HG03378 (cell line): ENCODE measurements around the gene EIF1AX.

Experiments
- ATAC-seq: cut with Tn5 transposase; IDR thresholded peaks from one replicate; pipeline ENCODE4 v1.9.1; 2021; ENCODE audit warnings: mild to moderate bottlenecking, moderate library complexity; ENCODE audit not compliant: unreplicated experiment

Gene EIF1AX

DNA sequence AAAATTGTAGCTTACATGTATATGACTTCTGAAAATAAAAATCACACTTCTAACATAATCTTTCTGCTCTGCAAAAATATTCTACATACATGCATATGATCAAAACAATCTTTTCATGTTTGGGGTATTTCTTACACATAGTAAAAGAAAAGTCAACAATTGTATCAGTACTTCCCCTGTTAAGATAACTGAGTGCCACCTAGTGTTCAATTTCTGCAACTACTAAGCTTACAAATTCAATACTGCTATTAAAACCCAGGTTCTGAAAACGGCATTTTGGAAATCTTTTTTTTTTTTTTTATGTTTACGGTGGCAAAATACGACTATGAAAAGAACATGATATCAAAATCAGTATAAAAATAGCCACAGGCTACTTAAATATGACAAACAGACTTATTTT is 14.2 kb downstream of the EIF1AX start:
- peak; percentile 46 for ATAC-seq

DNA sequence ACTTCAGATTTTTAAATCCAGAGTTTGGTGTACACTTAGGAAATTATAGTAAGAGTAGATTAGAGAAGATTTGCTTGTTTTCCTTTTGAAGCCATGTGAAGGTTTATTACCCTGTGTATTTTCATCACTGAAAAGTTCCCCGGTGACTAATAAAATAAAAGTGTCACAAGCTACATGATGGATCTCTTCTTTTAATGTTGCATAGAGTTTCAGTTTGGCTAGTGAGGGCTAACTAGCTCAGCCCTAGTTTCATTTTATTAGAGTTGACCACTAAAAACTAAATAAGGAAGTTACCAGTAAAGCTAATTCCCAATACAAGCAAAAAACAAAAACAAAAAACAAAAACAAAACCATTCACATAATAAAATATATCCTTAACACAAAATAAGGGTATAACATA is 14.8 kb downstream of the EIF1AX start:
- peak; percentile 63 for ATAC-seq

DNA sequence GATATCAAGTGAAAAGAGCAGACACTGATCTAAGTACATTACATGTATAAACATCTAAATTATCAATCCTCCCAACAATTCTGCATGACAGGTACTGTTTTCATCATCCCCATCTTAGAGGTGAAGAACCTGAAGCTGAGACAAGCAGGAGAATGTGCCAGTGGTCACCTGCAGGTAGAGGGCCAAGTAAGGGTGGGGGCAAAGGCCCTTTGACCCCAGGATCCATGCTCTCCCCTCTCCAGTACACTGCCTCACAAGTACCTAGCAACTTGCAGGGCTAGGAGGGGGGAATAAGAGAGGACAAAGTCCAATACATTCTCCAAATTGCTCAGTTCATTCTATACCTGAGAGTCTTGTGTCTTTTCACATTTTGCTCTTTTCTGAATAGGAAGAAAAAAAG is 16.7 kb downstream of the EIF1AX start:
- no peak for ATAC-seq

DNA sequence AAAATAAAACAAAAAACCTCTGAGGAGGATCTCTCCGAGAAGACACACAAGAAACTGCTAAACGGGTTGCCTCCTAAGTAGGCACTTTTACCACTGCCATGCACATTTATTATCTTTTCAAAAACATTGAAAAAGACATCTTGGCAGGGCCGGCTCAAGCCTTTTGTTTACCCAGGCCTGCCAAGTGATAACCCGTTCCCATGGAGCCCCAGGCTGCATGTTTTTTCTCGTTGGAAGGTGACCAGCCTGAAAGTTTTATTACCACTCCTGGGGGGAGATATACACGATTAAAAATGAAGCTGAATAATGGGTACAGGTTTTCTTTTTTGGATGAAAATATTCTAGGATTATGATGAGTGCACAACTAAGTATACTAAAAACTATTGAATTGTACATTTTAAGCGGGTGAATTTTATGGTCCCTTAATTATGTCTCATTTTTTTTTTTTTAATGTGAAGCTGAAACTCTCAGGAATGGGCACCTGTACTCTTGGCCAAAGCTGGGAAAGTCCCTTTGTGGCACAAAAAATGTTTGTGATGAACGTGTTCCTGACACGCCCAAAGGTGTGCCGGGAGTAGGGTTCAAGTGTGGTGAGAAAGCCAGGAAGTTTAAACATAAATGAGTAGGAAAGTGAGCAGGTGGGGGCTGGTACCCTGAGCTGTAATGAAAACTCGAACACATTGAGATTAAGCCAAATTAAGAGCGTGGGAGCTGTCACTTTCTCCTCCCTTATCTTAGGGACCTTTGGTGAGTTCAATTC is 23.4 kb downstream of the EIF1AX start:
- ATAC-seq = no peak

DNA sequence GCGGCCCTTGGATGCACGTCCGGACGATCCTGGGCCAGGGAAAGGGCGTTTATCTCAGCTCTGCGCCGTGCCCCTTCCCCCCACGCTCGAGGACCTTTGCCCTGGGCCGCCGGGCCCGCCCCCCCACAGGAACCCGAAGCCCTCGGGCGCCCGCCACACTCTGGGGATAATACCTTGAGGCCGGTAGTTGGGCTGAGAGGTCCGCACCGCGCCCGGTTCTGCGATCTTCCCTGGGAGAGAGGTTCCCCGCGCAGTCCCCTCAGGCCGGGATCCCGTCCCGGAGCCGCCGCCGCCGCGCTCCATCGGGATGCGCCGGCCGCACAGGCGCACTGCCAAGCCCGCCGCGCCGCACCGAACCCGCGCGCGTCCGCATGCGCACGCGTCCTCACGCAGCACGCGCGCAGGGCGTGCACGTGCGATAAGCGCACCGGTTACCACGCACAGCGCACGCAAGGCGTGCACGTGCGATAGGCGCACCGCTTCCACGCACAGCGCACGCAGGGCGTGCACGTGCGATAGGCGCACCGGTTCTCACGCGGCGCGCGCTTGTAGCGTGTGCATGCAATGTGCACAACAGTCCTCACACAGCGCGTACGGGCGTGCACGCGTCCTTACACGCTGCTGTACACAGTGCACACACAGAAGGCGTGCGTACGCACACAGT is 24.9 kb downstream of the EIF1AX start, which contains the start of gene MAP7D2:
MAP7D2 (minus strand) TSS at position 331 of the 664 bp plus-strand sequence; CDS start at position 303, 28 bp downstream.
- ATAC-seq = no peak

DNA sequence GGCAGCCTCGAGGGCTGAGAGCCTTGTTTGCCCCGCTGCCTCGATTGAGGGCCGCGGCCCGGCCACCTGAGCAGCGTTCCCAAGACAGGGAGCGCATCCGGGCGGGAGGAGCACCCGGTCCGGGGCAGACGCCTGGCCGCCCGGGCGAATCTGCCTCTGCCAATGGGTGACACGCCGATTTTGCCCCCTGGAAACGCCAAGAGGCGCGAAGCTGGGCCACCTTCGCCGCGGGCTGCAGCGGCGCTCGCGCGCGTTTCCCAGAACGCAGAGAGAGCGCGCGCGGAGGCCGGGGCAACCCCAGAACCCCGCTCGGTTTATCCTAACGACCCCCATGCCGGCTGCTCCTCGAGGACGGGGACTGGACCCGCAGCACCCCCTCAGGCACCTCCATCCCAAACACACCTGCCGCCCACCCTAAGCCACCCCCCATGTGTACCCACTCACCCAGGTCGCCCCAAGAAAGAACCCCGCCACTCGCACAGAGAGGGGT is 25.5 kb downstream of the EIF1AX start:
- ATAC-seq = no peak

DNA sequence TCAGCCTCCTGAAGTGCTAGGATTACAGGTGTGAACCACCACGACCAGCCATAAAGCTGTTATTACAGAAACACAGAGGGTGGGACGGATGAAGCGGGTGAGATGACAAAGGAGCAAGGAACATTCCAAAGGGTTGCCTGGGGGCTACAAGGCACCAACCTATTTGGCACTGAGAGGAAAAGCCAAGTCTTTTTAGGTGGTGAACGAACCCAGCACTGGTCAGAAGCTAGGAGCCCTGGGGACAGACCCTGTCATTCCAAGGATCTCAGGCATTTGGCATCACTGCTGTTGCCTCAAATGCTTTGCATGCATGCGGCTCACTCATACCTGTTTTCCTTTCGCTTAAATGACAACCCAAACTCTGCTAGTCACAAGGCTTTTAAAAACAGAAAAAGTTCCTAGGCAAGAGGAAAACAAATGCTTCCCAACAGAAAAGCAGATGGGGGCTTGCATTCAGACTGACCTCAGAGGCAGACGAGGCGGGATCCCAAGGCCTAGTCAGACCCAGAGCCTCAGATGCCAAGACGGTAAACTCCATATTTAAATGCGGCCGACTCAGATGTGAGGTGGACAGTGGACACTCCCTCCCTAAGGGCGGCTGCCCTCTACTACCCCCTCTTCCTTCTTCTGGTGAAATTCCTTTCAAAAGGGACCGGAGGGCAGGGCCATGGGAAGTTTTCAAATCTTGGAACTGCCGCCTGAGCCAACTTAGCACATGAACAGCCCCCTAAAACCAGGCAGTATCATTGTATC is 29.4 kb downstream of the EIF1AX start:
- ATAC-seq = no peak

DNA sequence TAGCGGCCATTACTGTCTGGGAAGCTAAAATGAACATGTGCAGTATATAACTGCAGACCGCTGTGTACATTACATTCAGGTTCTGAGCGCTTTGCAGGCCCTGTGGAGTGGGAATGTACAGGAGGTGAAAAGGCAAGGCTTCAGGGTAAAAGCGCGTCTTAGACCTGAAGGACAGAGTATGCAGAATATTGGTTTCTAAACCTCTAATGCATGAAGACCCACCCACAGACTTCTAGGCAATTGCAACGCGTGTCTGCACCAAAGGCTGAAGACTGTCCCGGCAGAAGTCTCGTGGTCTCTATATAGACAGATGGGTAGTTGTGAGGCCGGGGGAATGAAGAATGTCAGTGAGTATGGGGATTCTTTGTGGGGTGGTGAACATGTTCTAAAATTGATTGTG is 30.4 kb downstream of the EIF1AX start:
- ATAC-seq = no peak

DNA sequence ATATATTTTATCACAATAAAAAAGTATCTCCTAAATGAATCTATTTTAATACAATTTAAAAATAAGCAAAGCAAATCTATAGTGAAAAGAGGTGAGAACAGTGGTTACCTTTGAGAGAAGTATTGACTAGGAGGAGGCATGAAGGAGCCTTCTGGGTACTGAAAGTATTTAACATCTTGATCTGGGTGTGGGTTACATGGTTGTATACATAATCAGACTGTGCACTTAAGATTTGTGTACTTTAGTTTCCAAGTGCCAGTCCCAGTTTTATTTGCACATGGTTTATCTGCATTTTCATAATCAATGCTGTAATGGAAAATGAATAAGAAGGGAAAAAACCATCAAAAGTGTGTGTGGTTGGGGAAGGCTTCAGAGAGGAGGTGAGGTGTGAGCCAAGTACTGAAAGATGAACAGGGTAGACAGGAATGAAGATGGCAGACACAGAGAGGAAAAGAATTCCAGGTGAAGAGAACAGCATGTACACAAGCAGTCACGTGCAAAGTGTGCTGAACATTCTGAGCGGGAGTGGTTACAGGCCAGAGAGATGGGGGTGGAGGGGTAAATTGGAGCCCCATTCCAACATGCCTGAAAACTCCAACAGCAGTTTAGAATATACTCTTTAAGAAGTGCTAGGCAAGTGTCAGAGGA is 39.6 kb downstream of the EIF1AX start:
- ATAC-seq = no peak

DNA sequence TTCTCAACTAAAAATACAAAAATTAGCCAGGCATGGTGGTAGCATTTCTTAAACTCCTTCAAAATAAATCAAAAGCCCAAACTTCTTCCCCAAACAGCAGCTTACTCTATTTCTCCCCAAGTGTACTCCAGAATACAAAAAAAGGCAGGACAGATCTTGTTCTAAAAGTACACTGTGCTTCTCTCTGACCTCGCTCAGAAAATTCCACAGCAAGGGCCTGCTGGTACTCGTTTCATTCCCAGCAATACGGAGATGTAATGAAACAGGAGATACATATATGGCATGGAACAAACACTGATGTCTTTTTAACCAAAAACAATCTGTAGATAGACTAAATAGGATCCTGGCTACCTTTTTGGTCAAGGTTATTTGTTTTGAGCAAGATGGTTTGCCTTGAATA is 50.1 kb downstream of the EIF1AX start:
- ATAC-seq = no peak

DNA sequence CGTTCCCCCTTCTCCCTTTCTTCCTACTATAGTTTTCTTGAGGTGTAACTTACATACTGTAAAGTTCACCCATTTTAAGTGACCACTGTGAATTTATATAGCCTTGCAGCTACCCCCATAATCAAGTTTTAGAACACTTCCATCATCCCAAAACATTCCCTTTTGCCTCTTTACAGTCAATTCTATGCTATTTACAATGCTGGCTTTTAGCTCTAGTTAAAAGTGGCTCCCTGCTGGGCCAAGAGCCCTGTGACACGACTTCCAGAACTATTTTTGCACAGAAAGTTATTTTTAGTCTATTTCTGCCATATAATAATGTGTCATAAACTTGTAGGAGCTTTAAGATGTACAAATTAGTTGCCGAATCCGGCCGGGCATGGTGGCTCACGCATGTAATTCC is 51.8 kb downstream of the EIF1AX start:
- no peak for ATAC-seq

DNA sequence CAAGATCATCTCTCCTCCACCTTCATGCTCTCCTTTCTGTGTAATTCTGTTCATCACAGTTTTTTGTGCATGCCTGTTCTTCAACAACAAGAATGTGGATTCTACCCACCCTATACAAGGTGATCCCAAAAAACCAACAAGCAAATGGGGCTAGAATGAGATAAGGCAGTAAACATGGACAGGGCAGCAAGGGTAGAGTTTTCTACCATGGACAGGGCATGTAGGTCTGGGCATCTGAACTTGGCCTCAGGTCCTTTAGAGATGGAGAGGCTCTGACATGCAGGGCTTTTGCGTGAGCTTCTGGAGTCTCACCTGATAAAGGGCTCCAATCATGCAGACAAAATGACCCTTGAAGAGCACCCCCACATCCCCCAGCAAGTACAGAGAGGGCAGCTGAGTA is 61.4 kb downstream of the EIF1AX start:
- no peak for ATAC-seq
